ENCODE results near the gene CELA3B.
"Not testable (repeated sequence)": the region's sequence is repeated elsewhere in the genome, so short reads cannot be mapped to it uniquely, and the experiment has no call there.

CELA3B gene

DNA sequence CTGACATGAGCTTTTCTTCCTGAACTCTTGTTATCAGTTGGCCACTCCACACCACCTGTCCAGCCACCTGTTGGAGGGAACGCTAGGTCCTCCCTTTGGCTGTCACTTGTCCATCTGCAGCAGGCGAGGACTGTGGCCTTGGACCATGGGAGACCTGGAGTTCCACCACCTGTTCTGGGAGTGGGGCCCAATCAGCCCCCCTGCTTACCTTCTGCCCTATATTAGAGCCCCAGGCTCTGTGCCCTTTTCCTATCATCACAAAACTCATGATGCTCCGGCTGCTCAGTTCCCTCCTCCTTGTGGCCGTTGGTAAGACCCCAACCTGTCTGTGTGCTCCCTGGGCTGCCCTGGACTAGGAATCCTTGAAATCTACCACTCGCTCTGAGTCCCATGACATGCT lies 24.6 kb downstream of the CELA3B start, which contains the start of gene CELA3A:
Gene CELA3A, plus strand, starts transcription at position 249 of the 400 bp plus-strand sequence. Its CDS starts 18 bp downstream, at position 267.
- Mint-ChIP-seq H3K36me3 (no peaks in the 10 kb centered on the region), H3K27ac (no peak within 1 kb of the TSS), H3K9me3 (no peaks in the 10 kb centered on the region), H3K4me3 (no peak within 1 kb of the TSS), H3K4me1 (no peaks in the 10 kb centered on the region), H3K27me3 (peaks cover 19% of the 10 kb centered on the region)
- no peak for DNase-seq
- CTCF ChIA-PET, result no interaction called here

DNA sequence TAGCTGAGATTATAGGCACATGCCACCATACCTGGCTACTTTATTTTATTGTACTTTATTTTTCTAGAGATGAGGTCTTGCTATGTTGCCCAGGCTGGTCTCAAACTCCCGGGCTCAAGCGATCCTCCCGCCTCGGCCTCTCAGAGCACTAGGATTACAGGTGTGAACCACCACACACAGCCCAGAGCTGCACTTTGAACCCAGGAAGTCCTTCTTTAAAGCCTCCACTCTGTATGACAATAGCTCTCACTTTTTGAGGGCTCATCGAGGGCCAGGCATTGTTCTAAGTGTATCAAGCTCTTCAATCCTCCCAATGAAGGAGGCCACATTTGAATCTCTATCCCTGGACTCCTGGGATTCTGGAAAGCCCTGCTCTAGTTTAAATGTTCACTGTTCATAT lies 25.6 kb downstream of the CELA3B start:
- H3K27ac Mint-ChIP-seq, H3K4me3 Mint-ChIP-seq, H3K9me3 Mint-ChIP-seq, H3K36me3 Mint-ChIP-seq, CTCF ChIA-PET, DNase-seq, H3K4me1 Mint-ChIP-seq: not testable (repeated sequence)
- H3K27me3 Mint-ChIP-seq, result peaks cover 15% of the 10 kb centered on the region

GRCh38 chr1:22002875-22003274 lies 26.1 kb downstream of the CELA3B start:
- H3K4me3 Mint-ChIP-seq, H3K36me3 Mint-ChIP-seq, CTCF ChIA-PET: not testable (repeated sequence)

DNA sequence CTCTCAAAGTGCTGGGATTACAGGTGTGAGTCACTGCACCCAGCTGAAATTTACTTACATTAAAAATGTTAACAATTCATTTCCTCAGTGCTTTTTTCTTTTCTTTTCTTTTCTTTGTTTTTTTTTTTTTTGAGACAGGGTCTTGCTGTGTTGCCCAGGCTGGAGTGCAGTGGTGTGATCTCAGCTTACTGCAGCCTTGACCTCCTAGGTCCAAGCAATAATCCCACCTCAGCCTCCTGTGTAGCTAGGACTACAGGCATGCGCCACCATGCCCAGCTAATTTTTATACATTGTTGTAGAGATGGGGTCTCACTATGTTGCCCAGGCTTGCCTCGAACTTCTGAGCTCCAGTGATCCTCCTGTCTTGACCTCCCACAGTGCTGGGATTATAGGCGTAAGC lies 27.1 kb downstream of the CELA3B start:
- H3K9me3 Mint-ChIP-seq, H3K4me1 Mint-ChIP-seq, H3K36me3 Mint-ChIP-seq, CTCF ChIA-PET, DNase-seq, H3K4me3 Mint-ChIP-seq, H3K27ac Mint-ChIP-seq: not testable (repeated sequence)
- H3K27me3 Mint-ChIP-seq, result peaks cover 15% of the 10 kb centered on the region

More at GRCh38 chr1:22002875-22003274, 26.1 kb downstream of the CELA3B start:
- H3K27me3 Mint-ChIP-seq, result peaks cover 15% of the 10 kb centered on the region
- not testable (repeated sequence) for H3K27ac Mint-ChIP-seq, H3K4me1 Mint-ChIP-seq, H3K9me3 Mint-ChIP-seq, DNase-seq

DNA sequence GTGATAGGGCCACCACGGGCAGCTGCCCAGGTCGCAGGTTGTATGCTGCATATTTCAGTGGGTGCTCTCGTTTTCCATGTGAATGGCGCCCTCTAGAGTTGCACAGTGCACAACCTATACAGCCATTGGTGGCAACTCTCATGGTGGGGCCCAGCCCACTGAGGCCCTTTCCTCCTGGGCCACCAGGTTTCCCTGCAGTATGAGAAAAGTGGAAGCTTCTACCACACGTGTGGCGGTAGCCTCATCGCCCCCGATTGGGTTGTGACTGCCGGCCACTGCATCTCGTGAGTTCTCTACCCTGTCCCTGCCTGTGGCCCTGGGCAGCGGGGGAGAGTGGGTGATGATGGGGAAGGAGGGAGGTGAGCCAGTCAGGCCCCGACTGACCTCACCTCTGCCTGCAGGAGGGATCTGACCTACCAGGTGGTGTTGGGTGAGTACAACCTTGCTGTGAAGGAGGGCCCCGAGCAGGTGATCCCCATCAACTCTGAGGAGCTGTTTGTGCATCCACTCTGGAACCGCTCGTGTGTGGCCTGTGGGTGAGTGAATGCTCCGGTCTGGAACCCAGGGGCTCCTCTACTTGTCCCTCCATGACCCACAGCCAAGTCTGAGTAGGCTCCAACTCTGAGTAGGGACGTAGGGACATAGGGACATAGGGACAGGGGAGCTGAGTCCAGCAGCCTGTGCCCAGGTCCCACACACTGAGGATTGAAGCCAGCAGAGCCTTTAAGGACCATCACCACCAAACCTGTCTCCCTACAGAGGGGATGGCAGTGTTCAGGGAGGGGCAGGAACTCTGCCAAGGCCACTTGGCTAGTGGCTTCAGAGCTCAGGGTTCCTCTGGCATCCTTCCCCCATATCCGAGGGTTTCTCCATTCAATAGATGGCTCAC lies 28.7 kb downstream of the CELA3B start:
- not testable (repeated sequence) for H3K36me3 Mint-ChIP-seq, H3K4me3 Mint-ChIP-seq, H3K9me3 Mint-ChIP-seq, H3K27ac Mint-ChIP-seq, H3K4me1 Mint-ChIP-seq
- CTCF ChIA-PET, result interaction anchor here (0.6 kb wide), 1 partner anchor 28 kb away, joined by 3 read pairs; no protein-coding TSS in a partner anchor
- DNase-seq, result peak; percentile 68
- H3K27me3 Mint-ChIP-seq, result peaks cover 12% of the 10 kb centered on the region

DNA sequence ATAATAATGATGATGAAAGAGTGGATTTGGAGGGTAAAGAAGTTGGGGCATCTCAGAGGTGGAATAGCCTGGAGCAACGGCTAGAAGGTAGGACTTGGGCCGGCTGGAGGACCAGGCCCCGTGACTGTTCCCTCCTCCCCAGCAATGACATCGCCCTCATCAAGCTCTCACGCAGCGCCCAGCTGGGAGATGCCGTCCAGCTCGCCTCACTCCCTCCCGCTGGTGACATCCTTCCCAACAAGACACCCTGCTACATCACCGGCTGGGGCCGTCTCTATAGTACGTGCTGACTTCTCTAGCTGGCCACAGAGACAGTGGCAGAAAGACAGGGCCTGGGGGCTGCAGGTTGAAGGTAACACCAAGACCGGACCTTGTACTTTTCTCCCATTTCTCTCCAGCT lies 29.9 kb downstream of the CELA3B start:
- H3K4me3 Mint-ChIP-seq, CTCF ChIA-PET, H3K27ac Mint-ChIP-seq, H3K9me3 Mint-ChIP-seq, H3K4me1 Mint-ChIP-seq, H3K36me3 Mint-ChIP-seq, H3K27me3 Mint-ChIP-seq, DNase-seq: not testable (repeated sequence)

DNA sequence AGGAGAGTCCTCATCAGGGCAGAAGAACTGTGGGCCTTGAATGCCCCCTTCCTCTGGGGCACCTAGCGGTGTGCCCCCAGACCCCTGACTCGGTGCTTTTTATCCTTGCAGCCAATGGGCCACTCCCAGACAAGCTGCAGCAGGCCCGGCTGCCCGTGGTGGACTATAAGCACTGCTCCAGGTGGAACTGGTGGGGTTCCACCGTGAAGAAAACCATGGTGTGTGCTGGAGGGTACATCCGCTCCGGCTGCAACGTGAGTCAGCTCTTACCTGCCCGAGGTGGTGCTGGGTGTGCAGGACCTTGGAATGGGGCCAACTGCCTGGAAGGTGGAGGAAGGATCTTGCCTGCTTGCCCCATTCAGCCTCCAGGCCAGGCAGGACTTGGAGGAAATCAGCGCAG lies 30.4 kb downstream of the CELA3B start:
- not testable (repeated sequence) for H3K4me1 Mint-ChIP-seq, H3K27ac Mint-ChIP-seq, H3K9me3 Mint-ChIP-seq, H3K4me3 Mint-ChIP-seq, DNase-seq, H3K36me3 Mint-ChIP-seq, H3K27me3 Mint-ChIP-seq
- CTCF ChIA-PET, result interaction anchor here (0.6 kb wide), 1 partner anchor 17 kb away, joined by 3 read pairs; no protein-coding TSS in a partner anchor

DNA sequence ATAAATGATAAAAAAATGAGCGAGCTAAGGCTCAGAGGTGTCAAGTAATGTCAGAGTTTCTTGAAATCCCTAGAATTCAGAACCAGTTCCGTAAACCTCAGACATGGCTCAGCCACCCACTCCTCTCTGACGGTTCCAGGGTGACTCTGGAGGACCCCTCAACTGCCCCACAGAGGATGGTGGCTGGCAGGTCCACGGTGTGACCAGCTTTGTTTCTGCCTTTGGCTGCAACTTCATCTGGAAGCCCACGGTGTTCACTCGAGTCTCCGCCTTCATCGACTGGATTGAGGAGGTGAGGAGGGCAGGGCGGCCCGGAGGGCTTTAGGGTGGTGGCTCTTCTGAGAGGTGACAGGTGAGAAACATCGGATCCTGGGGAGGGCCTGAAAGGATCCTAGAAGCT lies 32.7 kb downstream of the CELA3B start:
- H3K4me1 Mint-ChIP-seq, H3K27ac Mint-ChIP-seq, H3K9me3 Mint-ChIP-seq, DNase-seq, CTCF ChIA-PET, H3K36me3 Mint-ChIP-seq, H3K27me3 Mint-ChIP-seq, H3K4me3 Mint-ChIP-seq: not testable (repeated sequence)

GRCh38 chr1:22012752-22013151 lies 35.9 kb downstream of the CELA3B start:
- CTCF ChIA-PET, H3K4me3 Mint-ChIP-seq, H3K4me1 Mint-ChIP-seq, H3K36me3 Mint-ChIP-seq, DNase-seq, H3K9me3 Mint-ChIP-seq, H3K27ac Mint-ChIP-seq: not testable (repeated sequence)
- peaks cover 15% of the 10 kb centered on the region for H3K27me3 Mint-ChIP-seq

- H3K27ac Mint-ChIP-seq, CTCF ChIA-PET: not testable (repeated sequence)
These were observed 37.9 kb downstream of the CELA3B start for GRCh38 chr1:22014575-22015206.

GRCh38 chr1:22018583-22019559 lies 42.0 kb downstream of the CELA3B start:
- Mint-ChIP-seq H3K4me1 (peaks cover 36% of the 10 kb centered on the region), H3K4me3 (no peak overlapping the region), H3K27me3 (peaks cover 20% of the 10 kb centered on the region), H3K36me3 (no peaks in the 10 kb centered on the region), H3K27ac (peak overlapping the region; percentile 83), H3K9me3 (no peaks in the 10 kb centered on the region)
- CTCF ChIA-PET, result interaction anchor here (0.7 kb wide), 1 partner anchor 96 kb away, joined by 3 read pairs; no protein-coding TSS in a partner anchor
- DNase-seq, result peak; percentile 72

More at GRCh38 chr1:22014575-22015206, 37.9 kb downstream of the CELA3B start:
- H3K4me1 Mint-ChIP-seq, result peaks cover 14% of the 10 kb centered on the region
- H3K36me3 Mint-ChIP-seq, DNase-seq, H3K9me3 Mint-ChIP-seq, H3K4me3 Mint-ChIP-seq: not testable (repeated sequence)
- peaks cover 20% of the 10 kb centered on the region for H3K27me3 Mint-ChIP-seq

GRCh38 chr1:22021061-22021460 lies 44.2 kb downstream of the CELA3B start:
- Mint-ChIP-seq H3K36me3 (peaks cover 3% of the 10 kb centered on the region), H3K4me1 (peaks cover 50% of the 10 kb centered on the region), H3K27ac (no peak overlapping the region), H3K9me3 (no peaks in the 10 kb centered on the region), H3K4me3 (no peak overlapping the region), H3K27me3 (peaks cover 9% of the 10 kb centered on the region)
- CTCF ChIA-PET, result no interaction called here
- no peak for DNase-seq

GRCh38 chr1:22024485-22025367 lies 47.9 kb downstream of the CELA3B start:
- peaks cover 67% of the 10 kb centered on the region for H3K4me1 Mint-ChIP-seq
- H3K27ac Mint-ChIP-seq, result peak overlapping the region; percentile 97
- peaks cover 14% of the 10 kb centered on the region for H3K36me3 Mint-ChIP-seq
- H3K4me3 Mint-ChIP-seq, result peak overlapping the region; percentile 88
- no peaks in the 10 kb centered on the region for H3K9me3 Mint-ChIP-seq
- CTCF ChIA-PET, result interaction anchor here (0.5 to 3.2 kb wide), 12 partner anchors 9 to 286 kb away, joined by 3 to 22 read pairs (median 4); partner anchors contain the start of gene CDC42
- no peaks in the 10 kb centered on the region for H3K27me3 Mint-ChIP-seq
- peak; percentile 87 for DNase-seq

All from activated naive CD4-positive, alpha-beta T cell treated with anti-CD3 and anti-CD28 coated beads, Interleukin-2, amount 10 ng/mL, durations not matched to agents 7 days and 5 days (primary cell).